H1 (cell line): ENCODE data around the gene CENPX. TPM values are rescaled to one million over a fixed set of nuclear protein-coding genes. Genes with fewer than 3 reads are reported as not detected.
A peak's percentile ranks its signal among the peaks of the same experiment; 100 is the strongest.

Source experiments
- BCL11A ChIP-seq, 2 experiments: IDR thresholded peaks; one replicate each; pipeline ENCODE4 v1.6.1; 2011; ENCODE audit warnings: low read depth in 2 of 2, low read length in 2 of 2, mild to moderate bottlenecking in 2 of 2
- CBX5 ChIP-seq: fragments of 300-800, 300-1000 bp; sonication (generic); IDR thresholded peaks from 2 replicates; pipeline ENCODE4 v1.7.1; 2016; ENCODE audit warnings: antibody characterized with exemption, low read length, low read depth
- CBX8 ChIP-seq: fragments of 300-800, 300-1000 bp; sonication (generic); IDR thresholded peaks from 2 replicates; pipeline ENCODE4 v1.7.1; 2016; ENCODE audit warnings: low read depth, low read length, borderline replicate concordance
- CEBPB ChIP-seq: IDR thresholded peaks from 2 replicates; pipeline ENCODE4 v1.6.1; 2012; ENCODE audit warnings: low read depth, low read length
- CHD1 ChIP-seq: IDR thresholded peaks from 2 replicates; pipeline ENCODE4 v1.6.1; 2012; ENCODE audit warnings: low read depth, low read length, improper control_type of control experiment
- CHD2 ChIP-seq: IDR thresholded peaks from 2 replicates; pipeline ENCODE4 v1.6.1; 2012; ENCODE audit warnings: low read length, improper control_type of control experiment
- CREB1 ChIP-seq: IDR thresholded peaks from 2 replicates; pipeline ENCODE4 v1.6.1; 2012; ENCODE audit warnings: inconsistent platforms
- CTBP2 ChIP-seq: IDR thresholded peaks from 2 replicates; pipeline ENCODE4 v1.7.0; 2011; ENCODE audit warnings: borderline replicate concordance, mild to moderate bottlenecking, moderate library complexity, mixed read lengths, low read length; ENCODE audit not compliant: insufficient read depth, insufficient read length
- GABPA ChIP-seq: IDR thresholded peaks from 2 replicates; pipeline ENCODE4 v1.6.1; 2011; ENCODE audit warnings: mild to moderate bottlenecking, low read length, moderate library complexity, borderline replicate concordance; ENCODE audit not compliant: insufficient read depth
- HDAC6 ChIP-seq: IDR thresholded peaks from one replicate; pipeline ENCODE4 v1.7.1; 2012; ENCODE audit warnings: low read depth, mild to moderate bottlenecking, inconsistent platforms, low read length, moderate library complexity
- KDM1A ChIP-seq: fragments of 200-600, 300-600 bp; sonication (generic); IDR thresholded peaks from 2 replicates; pipeline ENCODE4 v1.7.1; 2016; ENCODE audit warnings: mild to moderate bottlenecking, low read length, borderline replicate concordance
- KDM5A ChIP-seq: fragments of 200-600 bp; IDR thresholded peaks from 2 replicates; pipeline ENCODE4 v1.7.1; 2012; ENCODE audit warnings: mild to moderate bottlenecking, low read length, inconsistent platforms, mixed read lengths
- MAFK ChIP-seq: IDR thresholded peaks from 2 replicates; pipeline ENCODE4 v1.6.1; 2012; ENCODE audit warnings: low read depth, mild to moderate bottlenecking, improper control_type of control experiment, low read length
- NANOG ChIP-seq: IDR thresholded peaks from 2 replicates; pipeline ENCODE4 v1.6.1; 2011; ENCODE audit warnings: low read length, low read depth, mild to moderate bottlenecking, inconsistent platforms; ENCODE audit not compliant: insufficient read depth, poor library complexity, severe bottlenecking
- POU5F1 ChIP-seq: IDR thresholded peaks from 2 replicates; pipeline ENCODE4 v1.6.1; 2011; ENCODE audit warnings: low read depth, mild to moderate bottlenecking, low read length, moderate library complexity
- SAP30 ChIP-seq: fragments of 300-600 bp; sonication (generic); IDR thresholded peaks from 2 replicates; pipeline ENCODE4 v1.7.1; 2012; ENCODE audit warnings: low read length, moderate library complexity, mild to moderate bottlenecking, inconsistent platforms; ENCODE audit not compliant: insufficient read depth, insufficient replicate concordance
- SP1 ChIP-seq: IDR thresholded peaks from 2 replicates; pipeline ENCODE4 v1.6.1; 2011; ENCODE audit warnings: low read depth, low read length
- SP2 ChIP-seq: IDR thresholded peaks from 2 replicates; pipeline ENCODE4 v1.6.1; 2012; ENCODE audit warnings: mild to moderate bottlenecking, low read length, inconsistent platforms
- SP4 ChIP-seq: IDR thresholded peaks from 2 replicates; pipeline ENCODE4 v1.6.1; 2012; ENCODE audit warnings: low read length, inconsistent platforms
- TAF1 ChIP-seq: IDR thresholded peaks from 2 replicates; pipeline ENCODE4 v1.6.1; 2011; ENCODE audit warnings: mild to moderate bottlenecking, low read depth, low read length
- TEAD4 ChIP-seq: IDR thresholded peaks from 2 replicates; pipeline ENCODE4 v1.6.1; 2012; ENCODE audit warnings: low read depth, low read length, inconsistent platforms, mixed read lengths
- ZNF274 ChIP-seq: IDR thresholded peaks from 2 replicates; pipeline ENCODE4 v1.7.0; 2012; ENCODE audit warnings: low read length, borderline replicate concordance; ENCODE audit errors: extremely low read depth
- polyA plus RNA-seq, 7 experiments: library from polyadenylated mRNA; depleted of rRNA in 3 of 7; stranded (reverse) in 5 of 7; unstranded in 2 of 7; fragments of >200 nt in 5 of 7; fragments of 200-250 nt in 2 of 7; gene quantifications; 1 replicate in 5 of 7; 2 replicates in 1 of 7; 4 replicates in 1 of 7; pipeline versions ENCODE4 v1.2.1 to v1.2.3, GENCODE V29; 2011 to 2013; ENCODE audit warnings: missing spikeins in 2 of 7, mixed read lengths in 2 of 7
- total RNA-seq: library from RNA; stranded (reverse); fragmentation: NEBNext Ultra II Directional; extraction: Animal tissue kit (Norgen Biotek cat#: 25700); gene quantifications from 2 replicates; pipeline ENCODE4 v1.2.1, GENCODE V29; 2021
- TF ChIP-seq, protein P1 (sequence below): IDR thresholded peaks from 2 replicates; pipeline ENCODE4 v1.6.1; 2012; ENCODE audit warnings: inconsistent platforms
- TF ChIP-seq, protein P2 (sequence below): IDR thresholded peaks from 2 replicates; pipeline ENCODE4 v1.6.1; 2012; ENCODE audit warnings: inconsistent platforms

CENPX gene
- total and polyA plus RNA-seq, 2 of the 8 experiments (the other 6 are each of a cell fraction or from before 2014, with no cell fraction given) = 116 to 122 TPM

DNA sequence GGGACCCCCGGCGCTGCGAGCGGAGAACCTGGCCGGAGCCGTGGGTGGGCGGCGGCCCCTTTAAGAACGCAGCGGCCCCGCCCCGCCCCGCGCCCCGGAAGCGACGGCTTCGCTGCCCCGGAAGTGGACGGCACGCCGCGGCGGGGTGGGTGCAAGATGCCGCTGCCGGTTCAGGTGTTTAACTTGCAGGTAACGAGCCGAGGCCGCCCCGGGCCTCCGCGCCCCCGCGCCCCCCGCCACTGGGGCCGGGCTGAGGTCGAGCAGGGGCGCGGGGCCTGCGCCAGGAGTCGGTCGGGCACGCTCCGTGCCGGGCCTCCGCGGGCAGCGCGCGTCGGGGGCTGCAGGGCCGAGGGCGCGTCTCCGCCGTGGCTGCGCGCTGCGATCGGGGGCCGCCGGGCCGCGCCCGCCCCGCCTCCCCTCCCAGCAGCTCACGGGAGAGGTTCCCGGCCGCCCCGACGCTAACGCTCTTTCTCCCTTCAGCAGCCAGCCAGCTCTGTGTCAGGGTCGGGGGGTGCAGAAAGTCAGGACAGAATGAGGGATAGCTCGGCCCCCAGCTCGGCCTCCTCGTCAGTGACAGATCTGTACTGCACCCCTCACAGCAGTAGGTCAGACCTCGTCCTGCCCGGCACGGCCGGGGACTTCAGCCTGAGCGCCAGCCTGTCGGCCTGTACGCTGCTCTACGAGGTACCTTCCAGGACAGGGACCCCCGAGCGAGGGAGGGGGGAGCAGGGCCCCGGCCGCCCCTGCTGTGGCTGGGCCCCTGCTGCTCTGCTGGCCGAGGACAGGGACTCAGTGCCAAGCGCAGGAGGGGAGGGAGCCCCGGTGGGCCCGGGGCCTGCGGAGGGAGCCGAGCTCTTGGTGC lies 29.3 kb upstream of the CENPX start, which contains the start of the genes GPS1 and RFNG (continued):
- TF ChIP-seq KDM5A = no peak
- no peak for TF ChIP-seq CBX8
- TF ChIP-seq SP1 = no peak
- TF ChIP-seq SP4 = no peak
- no peak for TF ChIP-seq MAFK
- TF ChIP-seq HDAC6 = no peak
- no peak for TF ChIP-seq ZNF274
- TF ChIP-seq, protein P1, sequence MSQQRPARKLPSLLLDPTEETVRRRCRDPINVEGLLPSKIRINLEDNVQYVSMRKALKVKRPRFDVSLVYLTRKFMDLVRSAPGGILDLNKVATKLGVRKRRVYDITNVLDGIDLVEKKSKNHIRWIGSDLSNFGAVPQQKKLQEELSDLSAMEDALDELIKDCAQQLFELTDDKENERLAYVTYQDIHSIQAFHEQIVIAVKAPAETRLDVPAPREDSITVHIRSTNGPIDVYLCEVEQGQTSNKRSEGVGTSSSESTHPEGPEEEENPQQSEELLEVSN = no peak
- TF ChIP-seq, protein P2, sequence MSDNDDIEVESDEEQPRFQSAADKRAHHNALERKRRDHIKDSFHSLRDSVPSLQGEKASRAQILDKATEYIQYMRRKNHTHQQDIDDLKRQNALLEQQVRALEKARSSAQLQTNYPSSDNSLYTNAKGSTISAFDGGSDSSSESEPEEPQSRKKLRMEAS = peak; percentile 7; the same call in 1 of the 2 replicates
- no peak for TF ChIP-seq CTBP2
- TF ChIP-seq BCL11A (IDR thresholded peaks at IDR 0.05; ENCODE audit: low read depth in 2 of 2, low read length in 2 of 2) = no peak
- no peak for TF ChIP-seq KDM1A
- TF ChIP-seq CBX5 = no peak
- no peak for TF ChIP-seq CHD1
- no peak for TF ChIP-seq POU5F1
- no peak for TF ChIP-seq SAP30
- TF ChIP-seq TAF1 = 0 out of 2 replicates have a peak, but pooled peaks have one; percentile 15
- TF ChIP-seq NANOG = no peak
- peak; percentile 87 for TF ChIP-seq GABPA
- no peak for TF ChIP-seq SP2
- TF ChIP-seq TEAD4 = no peak
- TF ChIP-seq CHD2 = no peak
- peak; percentile 50; the same call in 1 of the 2 replicates for TF ChIP-seq CREB1
- TF ChIP-seq CEBPB = no peak
